ENCODE data around the gene TDRD6.
A peak's percentile ranks its signal among the peaks of the same experiment; 100 is the strongest.

TDRD6 gene

DNA sequence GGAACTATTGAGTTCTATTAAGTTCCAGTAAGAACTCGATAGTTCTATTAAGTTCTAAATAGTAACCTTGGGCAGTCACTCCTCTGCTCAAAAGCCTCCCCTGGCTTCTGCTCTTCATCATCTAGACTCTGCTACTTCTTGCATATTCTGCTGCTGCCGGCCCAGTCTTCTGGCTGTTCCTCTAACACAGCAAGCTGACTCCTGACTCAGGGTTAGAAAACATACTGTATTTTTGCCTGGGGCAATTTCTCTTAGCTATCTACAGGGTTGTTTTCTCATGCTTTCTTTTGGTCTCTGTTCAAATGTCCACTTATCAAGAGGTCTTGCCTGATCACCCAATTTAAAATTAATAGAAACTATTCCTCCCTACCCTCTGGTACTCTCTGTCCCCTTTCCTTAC is 20.3 kb upstream of the TDRD6 start:
- DNase-seq (ENCODE audit: extremely low read depth, insufficient read length) = no peak
- Histone ChIP-seq H3K27me3 (replicated peaks; ENCODE audit: control insufficient read depth, insufficient read depth, low read length) (no peaks in the 10 kb centered on the region; the same call in 1 of the 2 replicates), H3K36me3 (ENCODE audit: control insufficient read depth, insufficient read depth, low read length) (no peaks in the 10 kb centered on the region), H3K4me3 (replicated peaks; ENCODE audit: low read depth, low read length) (no peak overlapping the region)
- TF ChIP-seq, protein P1, sequence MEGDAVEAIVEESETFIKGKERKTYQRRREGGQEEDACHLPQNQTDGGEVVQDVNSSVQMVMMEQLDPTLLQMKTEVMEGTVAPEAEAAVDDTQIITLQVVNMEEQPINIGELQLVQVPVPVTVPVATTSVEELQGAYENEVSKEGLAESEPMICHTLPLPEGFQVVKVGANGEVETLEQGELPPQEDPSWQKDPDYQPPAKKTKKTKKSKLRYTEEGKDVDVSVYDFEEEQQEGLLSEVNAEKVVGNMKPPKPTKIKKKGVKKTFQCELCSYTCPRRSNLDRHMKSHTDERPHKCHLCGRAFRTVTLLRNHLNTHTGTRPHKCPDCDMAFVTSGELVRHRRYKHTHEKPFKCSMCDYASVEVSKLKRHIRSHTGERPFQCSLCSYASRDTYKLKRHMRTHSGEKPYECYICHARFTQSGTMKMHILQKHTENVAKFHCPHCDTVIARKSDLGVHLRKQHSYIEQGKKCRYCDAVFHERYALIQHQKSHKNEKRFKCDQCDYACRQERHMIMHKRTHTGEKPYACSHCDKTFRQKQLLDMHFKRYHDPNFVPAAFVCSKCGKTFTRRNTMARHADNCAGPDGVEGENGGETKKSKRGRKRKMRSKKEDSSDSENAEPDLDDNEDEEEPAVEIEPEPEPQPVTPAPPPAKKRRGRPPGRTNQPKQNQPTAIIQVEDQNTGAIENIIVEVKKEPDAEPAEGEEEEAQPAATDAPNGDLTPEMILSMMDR (IDR thresholded peaks at IDR 0.05; ENCODE audit: insufficient read depth, low read length, poor library complexity, severe bottlenecking) = no peak

- no peaks in the 10 kb centered on the region for H3K27me3 ChIP-seq (replicated peaks; ENCODE audit: control insufficient read depth, insufficient read depth, low read length)
- H3K4me3 ChIP-seq (replicated peaks; ENCODE audit: low read depth, low read length) = no peak overlapping the region
- TF ChIP-seq, protein P1 (IDR thresholded peaks at IDR 0.05; ENCODE audit: insufficient read depth, low read length, poor library complexity, severe bottlenecking) = no peak
- H3K36me3 ChIP-seq (ENCODE audit: control insufficient read depth, insufficient read depth, low read length) = no peaks in the 10 kb centered on the region
- DNase-seq (ENCODE audit: extremely low read depth, insufficient read length) = no peak
These were observed 13.3 kb upstream of the TDRD6 start for GRCh38 chr6:46674410-46674809.

DNA sequence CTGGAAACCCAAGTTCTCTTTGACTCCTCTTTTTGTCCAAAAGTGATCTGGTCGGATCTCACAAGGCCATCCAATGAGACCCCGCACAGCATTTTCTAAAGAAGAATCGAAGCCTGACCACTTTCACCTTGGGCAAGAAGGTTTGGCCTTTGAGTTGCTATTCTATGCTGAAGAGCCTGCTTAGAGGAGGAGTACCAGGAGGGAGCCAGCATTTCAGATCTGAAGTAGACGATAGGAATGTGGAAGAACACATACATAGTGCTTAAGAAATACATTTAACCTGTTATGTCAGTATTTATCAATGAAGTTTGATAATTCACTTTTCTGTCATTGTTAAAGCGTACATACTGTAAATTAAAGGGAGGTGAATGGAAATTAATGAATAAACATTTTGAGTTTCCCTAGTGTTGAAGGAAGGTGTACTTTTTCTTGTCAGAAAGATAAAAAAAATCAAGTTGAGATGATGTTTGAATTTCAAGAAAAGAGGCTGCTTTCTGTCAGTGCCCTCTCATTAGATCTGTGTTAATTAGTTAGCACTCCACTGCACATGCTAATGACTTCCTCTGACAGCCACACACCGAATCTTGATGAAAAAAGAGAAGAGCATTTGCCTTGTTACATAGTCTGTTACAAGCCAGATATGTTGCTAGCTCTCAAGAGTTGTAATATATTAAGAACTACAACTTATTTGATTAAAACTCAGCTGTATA is 10.9 kb upstream of the TDRD6 start:
- H3K4me3 ChIP-seq (replicated peaks; ENCODE audit: low read depth, low read length) = no peak overlapping the region
- H3K36me3 ChIP-seq (ENCODE audit: control insufficient read depth, insufficient read depth, low read length) = no peaks in the 10 kb centered on the region
- H3K27me3 ChIP-seq (replicated peaks; ENCODE audit: control insufficient read depth, insufficient read depth, low read length) = no peaks in the 10 kb centered on the region
- TF ChIP-seq, protein P1 (IDR thresholded peaks at IDR 0.05; ENCODE audit: insufficient read depth, low read length, poor library complexity, severe bottlenecking) = no peak
- no peak for DNase-seq (ENCODE audit: extremely low read depth, insufficient read length)

GRCh38 chr6:46677314-46677654 is 10.4 kb upstream of the TDRD6 start:
- H3K4me3 ChIP-seq (replicated peaks; ENCODE audit: low read depth, low read length) = no peak overlapping the region
- H3K36me3 ChIP-seq (ENCODE audit: control insufficient read depth, insufficient read depth, low read length) = no peaks in the 10 kb centered on the region
- H3K27me3 ChIP-seq (replicated peaks; ENCODE audit: control insufficient read depth, insufficient read depth, low read length) = no peaks in the 10 kb centered on the region
- DNase-seq (ENCODE audit: extremely low read depth, insufficient read length) = no peak
- TF ChIP-seq, protein P1 (IDR thresholded peaks at IDR 0.05; ENCODE audit: insufficient read depth, low read length, poor library complexity, severe bottlenecking) = peak; percentile 58

- TF ChIP-seq, protein P1 (IDR thresholded peaks at IDR 0.05; ENCODE audit: insufficient read depth, low read length, poor library complexity, severe bottlenecking) = no peak
- no peak overlapping the region for H3K4me3 ChIP-seq (replicated peaks; ENCODE audit: low read depth, low read length)
- no peaks in the 10 kb centered on the region for H3K27me3 ChIP-seq (replicated peaks; ENCODE audit: control insufficient read depth, insufficient read depth, low read length)
- H3K36me3 ChIP-seq (ENCODE audit: control insufficient read depth, insufficient read depth, low read length) = no peaks in the 10 kb centered on the region
- DNase-seq (ENCODE audit: extremely low read depth, insufficient read length) = no peak
These were observed 2.9 kb upstream of the TDRD6 start for GRCh38 chr6:46684771-46685170.
